K562 (cell line): ENCODE measurements around the gene ATXN2L. TPM values are rescaled to one million over a fixed set of nuclear protein-coding genes. Genes with fewer than 3 reads are reported as not detected.

ENCODE experiments used
- ATF7 ChIP-seq: fragments of 450-650 bp; IDR thresholded peaks from 2 replicates; pipeline ENCODE4 v1.7.1; 2014; ENCODE audit warnings: mild to moderate bottlenecking, moderate library complexity
- CAMTA2 ChIP-seq: fragments of 250-450 bp; sonication (Bioruptor Pico); conservative IDR thresholded peaks from 2 replicates; pipeline ENCODE4 v1.5.1; 2022
- CREB1 ChIP-seq, 2 experiments: sonication (generic) in 1 of 2; formaldehyde crosslinking in 1 of 2; IDR thresholded peaks; 2 replicates each; pipeline versions ENCODE4 v1.6.1 to v1.8.0; 2012 to 2022; ENCODE audit warnings: inconsistent platforms in 1 of 2, mild to moderate bottlenecking in 1 of 2, missing genetic modification reagents in 1 of 2, moderate library complexity in 1 of 2
- CREM ChIP-seq: IDR thresholded peaks from 2 replicates; pipeline ENCODE4 v1.6.1; 2014; ENCODE audit warnings: antibody characterized with exemption, low read depth
- CXXC5 ChIP-seq: fragments of 250-450 bp; sonication (Bioruptor Pico); IDR thresholded peaks from 2 replicates; pipeline ENCODE4 v1.8.0; 2022; ENCODE audit warnings: inconsistent platforms, mild to moderate bottlenecking, moderate library complexity
- DACH1 ChIP-seq: fragments of 450-650 bp; IDR thresholded peaks from 2 replicates; pipeline ENCODE4 v1.6.1; 2018; ENCODE audit not compliant: partially characterized antibody
- EHMT2 ChIP-seq: fragments of 450-650 bp; IDR thresholded peaks from 2 replicates; pipeline ENCODE4 v1.6.1; 2018; ENCODE audit warnings: antibody characterized with exemption
- HCFC1 ChIP-seq: IDR thresholded peaks from 2 replicates; pipeline ENCODE4 v1.6.1; 2012; ENCODE audit warnings: low read depth, low read length, improper control_type of control experiment
- HES1 ChIP-seq: fragments of 450-650 bp; IDR thresholded peaks from 2 replicates; pipeline ENCODE4 v1.6.1; 2016; ENCODE audit warnings: low read depth, mild to moderate bottlenecking, moderate library complexity
- JUNB ChIP-seq: fragments of 450-650 bp; formaldehyde crosslinking; conservative IDR thresholded peaks from 2 replicates; pipeline ENCODE4 v1.4.0; 2020; ENCODE audit warnings: mild to moderate bottlenecking
- MYC ChIP-seq, 2 experiments: fragments of 250-450 bp in 1 of 2; sonication (Bioruptor Pico) in 1 of 2; IDR thresholded peaks; 2 replicates each; pipeline versions ENCODE4 v1.5.1 to v1.6.1; 2012 to 2021; ENCODE audit warnings: low read depth in 2 of 2, borderline replicate concordance in 1 of 2, improper control_type of control experiment in 1 of 2, low read length in 1 of 2, mild to moderate bottlenecking in 1 of 2, moderate library complexity in 1 of 2
- ZBED1 ChIP-seq: IDR thresholded peaks from 2 replicates; pipeline ENCODE4 v1.6.1; 2014
- ZNF398 ChIP-seq: fragments of 250-450 bp; sonication (Bioruptor Pico); IDR thresholded peaks from 2 replicates; pipeline ENCODE4 v1.8.0; 2021; ENCODE audit warnings: moderate library complexity, mild to moderate bottlenecking, inconsistent platforms
- ZNF444 ChIP-seq: fragments of 250-450 bp; sonication (Bioruptor Pico); IDR thresholded peaks from 2 replicates; pipeline ENCODE4 v1.4.0; 2020; ENCODE audit warnings: mild to moderate bottlenecking, moderate library complexity
- ZNF518B ChIP-seq: fragments of 250-450 bp; sonication (Bioruptor Pico); IDR thresholded peaks from 2 replicates; pipeline ENCODE4 v1.5.0; 2021; ENCODE audit warnings: mild to moderate bottlenecking, moderate library complexity
- ZNF589 ChIP-seq: fragments of 200-800 bp; sonication (Bioruptor generic); IDR thresholded peaks from 2 replicates; pipeline ENCODE4 v1.6.1; 2016; ENCODE audit warnings: low read depth, missing genetic modification characterization, missing compliant biosample characterization
- polyA plus RNA-seq, 8 experiments: library from polyadenylated mRNA; depleted of rRNA in 4 of 8; stranded (reverse) in 5 of 8; unstranded in 3 of 8; fragments of >200 nt; fragmentation: Nextera tagmentation in 2 of 8; fragmentation: Illumina TruSeq in 1 of 8; extraction: Ambion mirVana in 2 of 8; extraction: Trizol in 1 of 8; gene quantifications; 2 replicates each; pipeline versions ENCODE4 v1.2.1 to v1.2.3, GENCODE V29; 2011 to 2014; ENCODE audit warnings: inconsistent platforms in 1 of 8, missing spikeins in 1 of 8
- total RNA-seq, 7 experiments: library from RNA; depleted of rRNA in 6 of 7; stranded (reverse); fragments of >200 nt in 6 of 7; fragmentation: Illumina TruSeq in 2 of 7; extraction: Trizol in 2 of 7; gene quantifications; 2 replicates each; pipeline versions ENCODE4 v1.2.1 to v1.2.3, GENCODE V29; 2011 to 2021; ENCODE audit warnings: low replicate concordance in 1 of 7
- TF ChIP-seq, protein P1 (sequence below), 2 experiments: fragments of 200-800 bp in 1 of 2; sonication (Bioruptor generic) in 1 of 2; sonication (generic) in 1 of 2; formaldehyde crosslinking in 1 of 2; IDR thresholded peaks in 1 of 2; conservative IDR thresholded peaks in 1 of 2; 2 replicates each; pipeline versions ENCODE4 v1.5.0 to v1.6.1; 2016 to 2020; ENCODE audit warnings: missing compliant biosample characterization in 1 of 2, missing genetic modification characterization in 1 of 2, missing genetic modification reagents in 1 of 2

Gene ATXN2L
- total and polyA plus RNA-seq, 9 of the 15 experiments (the other 6 are each of a cell fraction or from before 2014, with no cell fraction given), result 3.8 to 280 (median 37.2) TPM

DNA sequence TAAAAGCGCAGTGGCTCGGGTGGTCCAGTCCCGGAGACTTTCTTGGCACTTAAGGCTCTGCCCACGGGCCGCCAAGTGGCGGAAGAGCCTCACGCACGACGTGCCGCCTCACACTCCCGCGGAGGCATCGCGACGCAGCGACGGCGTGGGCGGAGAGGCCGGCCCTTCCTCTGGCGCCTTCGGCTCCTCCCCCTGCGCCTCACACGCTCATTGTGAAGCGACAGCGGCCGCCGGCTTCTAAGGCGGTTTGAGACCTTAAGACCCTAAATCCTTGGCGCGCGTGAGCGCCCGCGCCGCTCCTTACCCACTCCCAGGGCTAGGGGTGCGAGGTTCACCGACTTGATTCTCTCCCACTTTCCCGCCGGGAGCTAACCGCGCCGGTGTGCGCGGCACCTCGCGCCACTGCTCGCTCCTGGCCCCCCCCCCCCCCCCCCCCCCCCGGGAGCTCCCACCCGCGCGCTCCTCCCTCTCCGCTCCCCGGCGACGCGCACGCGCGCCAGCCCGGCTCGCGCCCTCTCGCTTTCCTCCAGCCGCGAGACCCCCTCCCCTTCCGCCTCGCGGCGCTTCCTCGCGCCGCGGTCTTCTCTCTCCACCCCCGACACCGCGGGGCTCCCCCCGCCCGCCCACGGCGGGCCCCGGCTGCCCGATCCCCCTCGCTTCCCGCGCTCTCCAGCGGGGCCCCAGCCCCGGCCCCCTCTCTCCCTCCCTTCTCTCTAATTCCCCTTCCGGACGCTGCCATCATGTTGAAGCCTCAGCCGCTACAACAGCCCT, at the start of gene ATXN2L (continued):
- TF ChIP-seq CREB1 (IDR thresholded peaks at IDR 0.05) (peak; percentile 92), CREB1 (CRISPR knock-in tag; IDR thresholded peaks at IDR 0.05) (peak; percentile 95), JUNB (no peak), ZNF518B (CRISPR knock-in tag) (no peak), ZNF589 (CRISPR knock-in tag) (peak; percentile 42), ATF7 (no peak; the same call in none of the 2 replicates), EHMT2 (no peak), CREM (peak; percentile 97), DACH1 (peak; percentile 35), CAMTA2 (CRISPR knock-in tag) (peak; percentile 87), HCFC1 (peak; percentile 78), MYC (IDR thresholded peaks at IDR 0.05; ENCODE audit: low read depth, low read length) (peak; percentile 88), MYC (CRISPR knock-in tag; IDR thresholded peaks at IDR 0.05; ENCODE audit: borderline replicate concordance, low read depth) (peak; percentile 91), ZBED1 (no peak), CXXC5 (CRISPR knock-in tag) (peak; percentile 98), ZNF444 (CRISPR knock-in tag) (no peak), HES1 (no peak), ZNF398 (CRISPR knock-in tag) (no peak)
- TF ChIP-seq, protein P1, sequence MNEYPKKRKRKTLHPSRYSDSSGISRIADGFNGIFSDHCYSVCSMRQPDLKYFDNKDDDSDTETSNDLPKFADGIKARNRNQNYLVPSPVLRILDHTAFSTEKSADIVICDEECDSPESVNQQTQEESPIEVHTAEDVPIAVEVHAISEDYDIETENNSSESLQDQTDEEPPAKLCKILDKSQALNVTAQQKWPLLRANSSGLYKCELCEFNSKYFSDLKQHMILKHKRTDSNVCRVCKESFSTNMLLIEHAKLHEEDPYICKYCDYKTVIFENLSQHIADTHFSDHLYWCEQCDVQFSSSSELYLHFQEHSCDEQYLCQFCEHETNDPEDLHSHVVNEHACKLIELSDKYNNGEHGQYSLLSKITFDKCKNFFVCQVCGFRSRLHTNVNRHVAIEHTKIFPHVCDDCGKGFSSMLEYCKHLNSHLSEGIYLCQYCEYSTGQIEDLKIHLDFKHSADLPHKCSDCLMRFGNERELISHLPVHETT (CRISPR knock-in tag; conservative IDR thresholded peaks at IDR 0.05 in 1 of 2, IDR thresholded peaks at IDR 0.05 in 1 of 2), result peak in 1 of 2 experiments; percentile 61; a peak in 1 of 4 replicates
